ENCODE measurements around the gene CCN2. TPM values are rescaled to one million over a fixed set of nuclear protein-coding genes. Genes with fewer than 3 reads are reported as not detected.

The CCN2 gene, protein sequence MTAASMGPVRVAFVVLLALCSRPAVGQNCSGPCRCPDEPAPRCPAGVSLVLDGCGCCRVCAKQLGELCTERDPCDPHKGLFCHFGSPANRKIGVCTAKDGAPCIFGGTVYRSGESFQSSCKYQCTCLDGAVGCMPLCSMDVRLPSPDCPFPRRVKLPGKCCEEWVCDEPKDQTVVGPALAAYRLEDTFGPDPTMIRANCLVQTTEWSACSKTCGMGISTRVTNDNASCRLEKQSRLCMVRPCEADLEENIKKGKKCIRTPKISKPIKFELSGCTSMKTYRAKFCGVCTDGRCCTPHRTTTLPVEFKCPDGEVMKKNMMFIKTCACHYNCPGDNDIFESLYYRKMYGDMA
- total RNA-seq, result not detected in 2 replicates

DNA sequence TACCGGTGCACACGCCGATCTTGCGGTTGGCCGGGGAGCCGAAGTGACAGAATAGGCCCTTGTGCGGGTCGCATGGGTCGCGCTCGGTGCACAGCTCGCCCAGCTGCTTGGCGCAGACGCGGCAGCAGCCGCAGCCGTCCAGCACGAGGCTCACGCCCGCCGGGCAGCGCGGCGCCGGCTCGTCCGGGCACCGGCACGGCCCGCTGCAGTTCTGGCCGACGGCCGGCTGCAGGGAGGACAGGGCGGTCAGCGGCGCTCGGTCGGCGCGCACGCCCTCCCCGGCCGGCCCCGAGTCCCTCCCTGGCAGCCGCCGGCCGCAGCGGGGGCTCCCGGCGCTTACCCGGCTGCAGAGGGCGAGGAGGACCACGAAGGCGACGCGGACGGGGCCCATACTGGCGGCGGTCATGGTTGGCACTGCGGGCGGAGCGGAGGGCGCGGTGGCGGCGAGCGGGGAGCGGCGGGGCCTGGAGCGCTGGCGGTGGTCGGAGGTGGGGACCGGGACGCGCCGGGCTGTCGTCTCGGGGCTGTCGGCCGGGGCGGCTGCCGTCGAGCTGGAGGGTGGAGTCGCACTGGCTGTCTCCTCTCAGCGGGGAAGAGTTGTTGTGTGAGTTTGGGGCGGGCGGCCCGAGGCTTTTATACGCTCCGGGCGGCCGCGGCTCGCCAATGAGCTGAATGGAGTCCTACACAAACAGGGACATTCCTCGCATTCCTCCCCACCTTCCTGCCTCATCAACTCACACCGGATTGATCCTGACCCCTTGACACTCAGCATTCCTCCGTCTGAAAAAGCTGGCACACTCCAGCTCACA lies at the start of gene CCN2:
Gene CCN2 (minus strand): TSS at position 606 of the 809 bp plus-strand sequence. CDS start 200 bp downstream, at position 406.
- intact Hi-C loops (cut with micrococcal nuclease), result loop anchor here (5.0 kb wide), 1 partner anchor 1039 kb away; no protein-coding TSS in a partner anchor

DNA sequence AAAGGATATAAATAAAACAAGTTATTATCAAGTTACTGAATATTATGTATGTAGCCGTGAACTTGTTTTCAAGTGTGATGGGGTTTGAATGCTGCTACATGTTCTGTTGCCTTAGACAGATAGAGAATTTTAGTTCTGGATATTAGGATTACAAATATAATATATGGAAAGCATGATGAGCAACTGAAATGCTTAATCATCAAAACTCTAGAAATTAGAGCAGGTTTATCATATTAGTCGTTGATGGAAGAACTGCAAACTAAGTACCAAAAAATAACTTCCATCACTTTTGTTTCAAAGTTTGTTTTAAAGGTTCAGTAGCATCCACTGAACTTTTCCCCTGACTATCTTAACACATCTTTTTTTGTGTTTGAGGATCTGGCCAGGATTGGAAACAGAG lies 49.1 kb upstream of the CCN2 start:
- intact Hi-C loops (cut with micrococcal nuclease), result no loop called here

DNA sequence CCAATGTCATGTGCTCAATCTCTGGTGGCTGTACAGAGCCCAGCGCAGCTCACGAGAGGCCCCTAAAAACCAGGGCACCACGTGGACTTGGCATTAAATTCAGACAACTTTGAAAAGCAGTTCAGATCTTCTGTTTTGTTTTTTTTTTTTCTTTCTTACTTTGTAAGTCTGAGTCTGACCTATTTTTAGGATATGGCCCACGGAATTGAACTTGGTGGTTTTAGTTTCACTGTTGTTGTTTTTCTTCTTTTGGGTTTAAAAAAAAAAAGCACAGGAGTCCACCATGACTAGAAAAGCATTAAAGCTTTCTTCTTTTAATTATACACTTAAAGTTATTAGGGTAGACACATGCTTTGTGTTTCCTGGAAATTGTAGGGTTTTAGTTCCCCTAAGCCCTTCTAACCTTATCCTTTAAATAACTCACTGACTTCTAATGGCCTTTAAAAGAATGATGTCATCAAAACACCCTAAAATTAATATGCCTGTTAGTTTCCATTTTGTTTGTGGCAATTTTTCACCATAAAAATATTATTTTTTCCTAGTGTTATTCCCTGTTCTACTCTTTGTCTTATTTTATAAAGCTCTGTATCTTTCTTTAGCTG lies 48.5 kb upstream of the CCN2 start:
- intact Hi-C loops (cut with micrococcal nuclease), result no loop called here

DNA sequence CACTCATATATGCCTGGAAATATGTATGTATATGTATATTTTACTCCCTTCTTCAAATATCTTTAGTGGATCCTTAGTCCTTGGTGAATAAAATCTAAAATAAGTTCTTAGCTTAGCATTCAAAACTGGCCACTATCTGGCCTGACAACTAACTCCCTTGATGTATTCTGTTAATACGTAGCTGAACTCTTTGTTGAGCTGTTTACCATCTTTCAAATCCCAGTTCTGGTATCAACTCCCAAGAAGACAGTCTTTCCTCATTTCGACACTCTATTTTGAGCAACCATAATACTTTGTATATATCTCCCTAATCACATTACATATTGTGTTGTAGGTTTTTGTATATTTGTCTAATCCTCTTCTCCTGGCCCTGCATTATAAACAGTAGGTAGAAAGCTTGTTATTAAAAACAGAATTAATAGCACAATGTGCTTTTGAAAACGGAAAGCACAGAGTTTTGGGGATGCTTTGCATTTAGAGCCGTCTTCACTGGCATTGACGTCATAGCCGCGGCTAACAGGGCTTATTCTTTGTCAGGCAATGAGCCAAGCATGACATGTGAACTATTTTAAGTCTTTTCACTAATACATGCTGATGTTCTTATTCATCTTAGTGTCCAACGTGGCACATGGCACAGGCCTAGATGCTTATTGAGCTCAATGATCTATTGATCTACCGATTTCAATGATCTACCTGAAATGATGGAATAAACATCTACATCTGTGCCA lies 47.2 kb upstream of the CCN2 start:
- intact Hi-C loops (cut with micrococcal nuclease), result no loop called here

DNA sequence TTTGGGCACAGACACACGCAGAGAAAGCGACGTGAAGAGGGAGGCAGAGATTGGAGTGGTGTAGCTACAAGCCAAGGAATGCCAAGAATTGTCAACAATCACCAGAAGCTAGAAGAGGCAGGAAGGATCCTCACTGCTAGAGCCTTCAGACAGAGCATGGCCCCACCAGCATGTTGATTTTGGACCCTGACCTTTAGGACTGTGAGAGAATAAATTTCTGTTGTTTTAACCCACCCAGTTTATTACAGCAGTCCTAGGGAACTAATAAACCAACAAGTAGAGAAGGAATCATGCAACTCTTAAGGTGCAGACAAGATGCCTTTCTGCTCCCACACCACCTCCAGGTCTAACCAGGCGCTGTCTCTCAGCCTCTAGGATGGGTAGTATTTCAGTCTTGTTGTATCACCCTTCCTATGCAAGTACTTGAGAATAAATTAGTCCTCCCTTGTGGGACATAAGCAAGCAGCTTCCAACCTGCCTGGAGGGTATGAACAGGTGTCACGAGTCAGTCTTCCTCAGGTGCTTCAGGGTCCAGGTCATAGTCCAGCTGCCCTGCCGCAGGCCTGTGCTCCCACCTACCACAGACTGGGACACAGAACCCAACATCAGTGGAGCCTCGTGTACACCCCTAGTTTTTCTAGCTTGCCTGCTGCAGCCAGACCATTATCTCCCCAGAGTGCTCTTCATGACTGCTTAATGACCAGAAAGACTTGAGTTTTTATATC lies 46.4 kb upstream of the CCN2 start:
- intact Hi-C loops (cut with micrococcal nuclease), result no loop called here

DNA sequence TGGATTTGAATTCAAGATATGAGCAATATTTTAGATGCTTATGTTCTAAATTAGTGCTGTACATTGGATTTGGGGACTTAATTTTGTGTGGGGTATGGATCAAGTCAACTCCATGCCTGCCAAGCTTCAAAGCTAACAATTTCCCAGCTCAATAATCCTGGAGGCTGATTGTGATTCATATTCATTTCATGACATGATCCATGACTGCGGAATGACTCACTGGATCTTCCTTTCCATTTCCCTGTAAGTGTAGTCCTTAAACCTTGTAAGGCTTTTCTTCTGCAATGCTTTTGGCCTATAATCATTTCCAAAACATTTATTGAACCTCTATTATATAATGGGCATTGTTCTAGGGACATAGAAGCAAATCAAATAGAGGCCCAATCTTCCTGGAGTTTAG lies 44.7 kb upstream of the CCN2 start:
- intact Hi-C loops (cut with micrococcal nuclease), result no loop called here

DNA sequence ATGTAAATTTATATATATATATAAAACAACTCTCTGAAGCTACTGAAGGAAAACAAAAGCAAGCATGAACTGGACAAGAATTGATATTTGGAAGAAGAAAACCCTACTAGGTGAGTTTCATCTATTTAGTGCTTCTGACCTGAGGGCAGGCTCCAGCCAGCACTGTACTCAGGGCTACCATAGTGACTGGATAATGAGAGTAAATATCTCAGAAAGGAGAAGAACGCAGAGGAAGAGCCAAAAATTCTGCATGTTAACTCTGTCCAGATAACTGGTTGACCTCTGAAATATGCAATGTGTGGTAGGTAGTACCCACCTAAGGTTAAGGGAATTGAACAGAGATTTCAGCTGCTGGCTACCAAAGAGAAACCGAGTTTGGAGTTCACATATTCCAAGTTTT lies 41.4 kb upstream of the CCN2 start:
- intact Hi-C loops (cut with micrococcal nuclease), result no loop called here

DNA sequence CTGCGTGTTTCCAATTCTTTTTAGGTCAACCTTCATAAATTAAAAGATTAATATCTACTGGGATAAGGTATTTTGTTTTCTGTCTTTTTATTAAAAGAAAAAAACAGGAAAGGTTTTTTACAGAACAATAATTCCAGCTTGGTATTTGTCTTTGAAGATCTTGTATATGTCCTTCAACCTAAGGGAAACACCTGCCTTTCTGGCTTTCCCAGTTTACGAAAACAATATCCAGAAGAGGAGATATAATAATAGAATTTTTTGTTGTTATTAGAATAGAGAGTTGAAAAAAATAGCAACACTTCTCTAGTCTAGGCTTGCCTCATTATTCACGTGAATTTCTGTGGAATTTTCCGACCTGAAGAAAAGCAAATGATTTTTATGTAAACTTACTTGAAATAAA lies 37.9 kb upstream of the CCN2 start:
- intact Hi-C loops (cut with micrococcal nuclease), result no loop called here

DNA sequence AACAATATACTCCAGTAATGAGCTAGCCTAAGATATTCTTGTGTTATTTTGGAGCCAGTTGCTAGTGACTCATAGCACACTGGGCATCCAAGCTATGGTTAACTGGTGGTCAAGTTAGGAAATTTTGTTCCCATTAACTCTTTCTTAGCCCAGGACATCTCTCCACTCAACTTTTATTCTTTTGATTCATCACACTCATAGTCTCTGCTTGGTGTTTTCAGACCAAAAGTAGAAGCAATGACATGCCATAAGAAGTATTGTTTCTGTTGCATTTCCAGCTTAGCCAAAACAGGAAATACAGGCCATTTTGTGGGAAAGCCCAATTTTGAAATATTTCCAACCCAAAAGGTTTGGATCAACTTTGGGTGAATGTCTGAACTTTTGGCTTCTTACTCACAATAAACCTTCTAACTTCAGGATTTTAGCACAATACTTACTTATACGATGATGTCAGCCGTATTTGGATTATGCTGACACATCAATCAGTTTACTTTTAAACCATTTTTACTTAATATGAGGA lies 31.6 kb upstream of the CCN2 start:
- intact Hi-C loops (cut with micrococcal nuclease), result no loop called here

DNA sequence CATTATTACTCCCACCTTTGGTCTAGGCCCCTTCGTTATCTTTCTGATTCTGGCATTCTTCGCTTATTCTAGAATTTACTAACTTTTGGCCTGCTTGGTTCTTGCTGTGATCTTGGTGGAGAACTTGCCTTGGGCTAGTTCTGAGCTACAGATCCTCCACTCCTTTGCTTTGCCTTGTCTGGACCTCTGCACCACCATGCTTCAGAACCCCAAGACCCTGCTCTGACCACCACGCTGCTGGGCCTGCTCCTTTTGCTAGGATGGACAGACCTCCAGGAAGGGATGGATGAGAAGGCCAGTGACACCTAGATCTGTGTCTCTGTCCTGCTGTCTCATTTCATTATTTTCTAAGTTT lies 30.4 kb upstream of the CCN2 start:
- intact Hi-C loops (cut with micrococcal nuclease), result no loop called here

DNA sequence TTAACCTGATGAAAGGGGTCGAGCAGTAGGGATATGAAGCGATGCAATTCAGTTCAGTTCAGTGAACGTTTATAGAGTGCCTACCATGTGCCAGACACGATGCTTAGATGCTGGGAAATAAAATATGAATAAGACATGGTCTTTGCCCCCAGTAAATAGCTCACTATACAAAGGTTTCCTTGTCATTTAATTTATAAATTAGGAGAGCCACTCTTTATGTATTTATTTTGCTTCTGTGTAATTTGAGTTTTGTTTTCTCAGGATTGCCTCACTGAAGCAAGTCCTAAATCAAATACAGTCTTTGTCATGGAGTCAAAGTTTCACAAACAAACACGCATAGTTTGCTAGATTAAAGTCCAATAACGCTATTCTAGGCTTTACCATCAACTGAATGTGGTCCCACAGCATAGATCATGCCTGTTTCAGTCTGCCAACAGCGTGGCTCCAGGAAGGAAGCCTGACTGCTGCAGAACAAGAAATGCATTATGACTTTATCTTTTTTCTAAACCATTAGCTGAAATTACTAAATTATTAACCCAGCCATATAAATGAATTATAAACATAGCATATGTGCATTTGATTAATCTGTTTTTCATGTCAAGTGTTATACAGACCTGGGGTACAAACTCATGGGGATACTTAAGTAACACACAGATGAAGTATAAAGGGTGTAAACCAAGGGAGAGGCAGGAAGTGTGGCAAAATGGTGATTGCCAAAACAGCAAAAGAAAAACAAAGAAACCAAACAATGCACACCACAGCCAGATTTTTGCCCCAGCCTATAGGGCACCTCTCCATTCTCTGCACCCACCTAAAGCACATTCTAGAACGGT lies 29.8 kb upstream of the CCN2 start:
- intact Hi-C loops (cut with micrococcal nuclease), result no loop called here

DNA sequence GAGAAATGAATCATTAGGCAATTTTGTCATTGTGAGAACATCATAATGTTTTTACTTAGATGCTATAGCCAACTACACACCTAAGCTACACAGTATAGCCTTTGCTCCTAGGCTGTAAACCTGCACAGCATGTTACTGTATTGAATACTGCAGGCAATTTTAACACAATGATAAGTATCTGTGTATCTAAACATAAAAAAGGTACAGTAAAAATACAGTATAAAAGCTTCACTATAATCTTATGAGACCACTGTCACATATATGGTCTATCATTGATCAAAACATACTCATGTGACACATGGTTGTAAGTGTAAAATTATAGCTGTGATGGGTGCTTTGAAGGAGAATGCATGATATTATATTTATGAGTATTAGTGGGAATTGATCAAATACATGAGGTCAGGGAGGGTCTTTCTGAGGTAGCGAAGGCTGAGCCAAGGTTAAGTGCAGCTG lies 29.2 kb upstream of the CCN2 start:
- intact Hi-C loops (cut with micrococcal nuclease), result no loop called here

DNA sequence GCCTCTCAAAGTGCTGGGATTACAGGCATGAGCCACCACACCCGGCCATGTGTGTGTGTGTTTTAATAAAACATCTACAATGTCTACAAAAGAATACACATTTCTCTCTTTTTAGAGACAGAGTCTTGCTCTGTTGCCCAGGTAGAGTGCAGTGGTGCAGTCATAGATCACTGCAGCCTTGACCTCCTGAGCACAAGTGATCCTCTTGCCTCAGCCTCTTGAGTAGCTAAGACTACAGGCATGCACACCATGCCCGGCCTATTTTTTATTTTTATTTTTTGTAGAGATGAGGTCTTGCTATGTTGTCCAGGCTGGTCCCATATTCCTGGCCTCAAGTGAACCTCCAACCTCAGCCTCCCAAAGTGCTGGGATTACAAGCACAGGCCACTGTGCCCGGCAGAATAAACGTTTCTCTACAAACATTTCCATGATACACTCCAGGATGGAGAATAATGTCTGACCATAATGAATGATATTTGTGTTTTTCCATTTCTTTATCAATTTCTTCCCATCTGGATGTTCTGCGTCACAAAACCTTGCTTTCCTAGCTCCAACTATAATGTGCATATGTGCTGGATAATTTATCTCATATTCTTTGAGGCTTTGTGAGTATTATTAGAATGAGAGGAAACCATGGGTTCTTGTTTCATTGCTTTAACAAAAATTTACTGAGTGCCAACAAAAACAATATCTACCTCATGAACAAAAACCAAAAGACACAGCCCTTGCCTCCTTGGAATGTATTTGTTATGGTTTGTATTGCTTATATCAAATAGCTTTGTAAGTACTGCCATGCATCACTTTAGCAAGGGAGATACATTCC lies 28.6 kb upstream of the CCN2 start:
- intact Hi-C loops (cut with micrococcal nuclease), result no loop called here

DNA sequence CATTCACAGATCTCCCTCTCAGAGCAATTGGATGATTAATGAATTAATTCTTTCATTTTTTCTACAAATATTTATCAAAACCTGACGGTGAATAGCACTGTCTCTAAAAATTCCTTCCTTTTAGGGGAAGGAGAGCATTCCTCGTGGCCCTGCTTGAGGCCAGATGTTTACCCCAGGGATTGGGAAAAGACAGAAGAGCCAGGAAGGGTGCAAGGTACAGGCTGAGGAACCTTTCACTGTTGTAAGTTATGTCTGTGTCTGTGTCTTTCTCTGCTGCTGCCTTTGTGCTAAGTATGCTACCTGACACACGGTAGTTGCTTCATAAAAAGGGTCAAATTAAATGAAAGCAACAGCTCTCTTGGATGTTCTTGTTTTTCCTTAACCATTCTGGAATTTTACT lies 27.4 kb upstream of the CCN2 start:
- intact Hi-C loops (cut with micrococcal nuclease), result no loop called here

DNA sequence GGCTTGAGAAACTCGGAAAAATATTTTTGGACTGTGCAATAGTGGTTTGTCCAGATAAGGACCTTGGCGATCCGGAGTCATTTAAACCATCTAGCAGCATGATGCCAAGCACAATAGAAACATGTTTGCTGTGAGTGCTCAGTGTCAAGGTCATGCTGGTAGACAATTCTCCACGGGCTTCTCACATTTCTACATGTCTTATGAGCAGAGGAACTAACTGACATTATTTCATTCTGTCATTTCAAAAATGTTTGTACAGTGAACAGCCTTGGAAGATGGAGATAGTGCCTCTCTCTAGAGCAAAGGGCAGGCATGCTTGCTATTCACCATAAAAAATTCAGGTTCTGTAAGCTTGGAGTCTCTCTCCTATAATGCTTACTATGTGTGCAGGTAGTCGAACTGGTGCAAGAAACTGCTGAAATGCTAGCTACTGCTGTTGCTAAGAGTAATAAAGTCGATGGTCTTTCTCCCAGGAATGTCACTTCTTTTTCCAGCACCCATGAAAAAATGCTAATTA lies 25.4 kb upstream of the CCN2 start:
- intact Hi-C loops (cut with micrococcal nuclease), result no loop called here

DNA sequence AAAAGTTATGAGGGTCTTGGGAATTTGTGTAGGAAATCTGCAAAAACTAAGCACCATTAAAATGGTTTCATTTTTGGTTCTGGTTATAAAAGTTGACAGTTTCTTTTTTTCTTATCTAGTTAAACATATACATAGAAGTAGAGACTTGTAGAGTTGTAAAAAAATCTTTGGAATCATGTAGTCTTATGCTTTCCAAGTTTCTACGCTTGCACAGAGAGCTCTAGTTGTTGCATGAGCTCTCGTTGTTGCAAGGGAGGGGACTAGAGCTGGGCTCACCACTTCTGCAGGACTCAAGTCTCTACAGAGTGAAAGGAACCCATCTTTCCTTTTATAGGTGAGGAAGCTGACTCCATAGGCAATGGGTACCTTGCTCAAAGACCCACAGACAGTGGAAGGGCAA lies 21.6 kb upstream of the CCN2 start:
- intact Hi-C loops (cut with micrococcal nuclease), result no loop called here

DNA sequence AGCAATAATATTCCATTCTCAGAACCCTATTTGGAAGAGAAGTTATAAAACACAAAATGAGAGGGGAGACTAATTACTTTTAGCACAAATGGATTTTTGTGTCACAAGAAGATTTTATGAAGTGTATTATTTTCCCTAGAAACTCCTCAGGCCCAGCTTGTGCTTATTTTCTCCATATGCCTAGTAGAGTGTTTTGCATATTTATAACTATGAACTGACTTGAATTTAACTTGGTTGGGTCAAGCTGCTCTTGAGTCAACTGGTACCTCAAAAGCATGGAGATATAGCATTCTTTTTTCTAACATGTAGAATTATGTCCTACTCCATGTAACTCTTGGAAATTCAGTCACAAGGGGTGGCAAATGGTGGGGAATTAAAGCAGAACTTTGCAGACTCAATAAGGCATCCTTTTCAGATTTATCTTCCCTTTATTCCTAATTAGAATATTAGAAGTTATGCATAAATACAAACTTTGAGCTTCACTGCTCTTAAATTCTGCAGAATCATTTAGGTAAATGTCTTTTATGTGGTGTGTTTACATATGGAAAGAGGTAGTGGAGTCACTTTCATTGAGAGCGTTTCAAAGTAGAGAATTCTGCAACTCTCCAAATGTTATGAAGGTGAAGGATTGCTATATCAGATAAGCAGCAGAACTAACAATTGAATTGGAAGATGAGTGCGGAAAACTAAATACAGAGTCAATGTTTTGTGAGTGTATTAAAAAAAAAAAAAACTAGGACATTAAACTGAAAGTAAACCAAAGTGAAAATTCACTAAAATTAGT lies 19.1 kb upstream of the CCN2 start:
- intact Hi-C loops (cut with micrococcal nuclease), result no loop called here

DNA sequence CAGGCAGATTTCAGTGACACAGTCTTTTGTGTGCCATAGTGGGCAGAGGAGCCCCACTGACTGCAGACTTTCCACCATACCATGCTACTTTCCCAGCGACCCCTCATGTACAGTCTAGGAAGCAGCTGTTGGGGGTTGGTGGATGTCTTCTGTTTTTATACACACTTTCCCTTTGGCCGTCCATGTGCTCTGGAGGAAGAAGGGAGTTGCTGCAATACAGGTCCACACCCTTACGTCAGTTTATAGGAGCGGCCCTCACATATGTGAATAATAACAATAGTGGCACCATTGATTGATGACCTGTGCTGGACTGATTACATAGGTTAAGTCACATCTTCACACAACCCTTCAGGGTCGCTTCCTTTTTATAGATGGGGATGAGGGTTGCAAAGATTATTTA lies 17.5 kb upstream of the CCN2 start:
- intact Hi-C loops (cut with micrococcal nuclease), result no loop called here
